GM12878 (cell line): ENCODE measurements around the gene CDH4.

ENCODE experiments used
- CEBPB ChIP-seq, 2 experiments: fragments of 150-350 bp in 1 of 2; IDR thresholded peaks; 2 replicates each; pipeline ENCODE4 v1.6.1; 2012 to 2014; ENCODE audit warnings: low read depth in 2 of 2, low read length in 2 of 2, borderline replicate concordance in 1 of 2, inconsistent platforms in 1 of 2
- CHD4 ChIP-seq: fragments of 200-600 bp; sonication (generic); IDR thresholded peaks from 2 replicates; pipeline ENCODE4 v1.6.1; 2016; ENCODE audit warnings: mild to moderate bottlenecking
- POLR2A ChIP-seq: IDR thresholded peaks from 2 replicates; pipeline ENCODE4 v1.6.1; 2011; ENCODE audit warnings: low read depth, mild to moderate bottlenecking, low read length
- RAD21 ChIP-seq: IDR thresholded peaks from 2 replicates; pipeline ENCODE4 v1.6.1; 2011; ENCODE audit warnings: mild to moderate bottlenecking, low read depth, low read length, moderate library complexity; ENCODE audit not compliant: insufficient read depth
- RELA ChIP-seq: fragments of 450-650 bp; IDR thresholded peaks from 2 replicates; pipeline ENCODE4 v1.8.0; 2014; ENCODE audit warnings: borderline replicate concordance; ENCODE audit not compliant: partially characterized antibody
- SP1 ChIP-seq: IDR thresholded peaks from one replicate; pipeline ENCODE4 v1.6.1; 2011; ENCODE audit warnings: low read depth, low read length
- TAF1 ChIP-seq: IDR thresholded peaks from 2 replicates; pipeline ENCODE4 v1.6.1; 2011; ENCODE audit warnings: mild to moderate bottlenecking, low read depth, low read length, borderline replicate concordance
- ZBTB33 ChIP-seq: fragments of 450-650 bp; IDR thresholded peaks from 2 replicates; pipeline ENCODE4 v1.6.1; 2017; ENCODE audit warnings: mild to moderate bottlenecking
- ZNF274 ChIP-seq: IDR thresholded peaks from one replicate; pipeline ENCODE4 v1.8.0; 2011; ENCODE audit not compliant: insufficient read length, insufficient read depth
- TF ChIP-seq, protein P1 (sequence below), 3 experiments: IDR thresholded peaks in 2 of 3; conservative IDR thresholded peaks in 1 of 3; 2 replicates each; pipeline ENCODE4 v1.5.1; 2011; ENCODE audit warnings: low read depth in 3 of 3, low read length in 3 of 3, mild to moderate bottlenecking in 3 of 3, control low read depth in 2 of 3, moderate library complexity in 2 of 3, inconsistent platforms in 1 of 3, mixed read lengths in 1 of 3; ENCODE audit not compliant: control insufficient read depth in 2 of 3, insufficient read depth in 1 of 3; ENCODE audit errors: extremely low read depth in 1 of 3

DNA sequence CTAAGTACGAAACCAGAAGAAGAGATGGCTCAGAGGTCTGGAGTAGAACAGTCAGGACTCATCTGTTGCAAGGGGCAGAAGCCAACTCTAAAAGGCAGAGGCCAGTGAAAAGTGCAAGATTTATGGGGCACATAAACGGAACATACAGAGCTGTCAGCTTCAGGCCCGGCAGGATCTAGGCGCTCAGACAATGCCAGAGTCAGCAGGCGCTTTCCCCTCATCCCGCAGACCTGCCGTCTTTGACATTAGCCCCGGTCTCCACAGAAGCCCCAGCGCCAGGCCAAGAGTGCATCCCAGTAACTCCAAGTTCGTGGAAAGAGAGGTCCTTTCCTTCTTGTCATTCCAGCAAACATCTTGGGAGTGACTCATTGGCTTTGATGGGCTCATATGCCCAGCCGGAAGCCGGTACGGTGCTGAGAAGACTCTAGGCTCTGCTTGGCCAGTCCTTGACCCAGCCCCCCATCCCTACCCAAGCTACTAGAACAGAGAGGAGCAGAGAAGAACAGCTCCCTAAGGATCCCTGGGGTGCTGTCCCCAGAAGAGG lies 552.8 kb downstream of the CDH4 start:
- TF ChIP-seq TAF1 (no peak), ZNF274 (no peak), ZBTB33 (no peak), SP1 (no peak), RELA (no peak), RAD21 (no peak), CHD4 (no peak), POLR2A (no peak), CEBPB (IDR thresholded peaks at IDR 0.05; ENCODE audit: borderline replicate concordance in 1 of 2, low read depth in 2 of 2, low read length in 2 of 2) (no peak)
- TF ChIP-seq, protein P1, sequence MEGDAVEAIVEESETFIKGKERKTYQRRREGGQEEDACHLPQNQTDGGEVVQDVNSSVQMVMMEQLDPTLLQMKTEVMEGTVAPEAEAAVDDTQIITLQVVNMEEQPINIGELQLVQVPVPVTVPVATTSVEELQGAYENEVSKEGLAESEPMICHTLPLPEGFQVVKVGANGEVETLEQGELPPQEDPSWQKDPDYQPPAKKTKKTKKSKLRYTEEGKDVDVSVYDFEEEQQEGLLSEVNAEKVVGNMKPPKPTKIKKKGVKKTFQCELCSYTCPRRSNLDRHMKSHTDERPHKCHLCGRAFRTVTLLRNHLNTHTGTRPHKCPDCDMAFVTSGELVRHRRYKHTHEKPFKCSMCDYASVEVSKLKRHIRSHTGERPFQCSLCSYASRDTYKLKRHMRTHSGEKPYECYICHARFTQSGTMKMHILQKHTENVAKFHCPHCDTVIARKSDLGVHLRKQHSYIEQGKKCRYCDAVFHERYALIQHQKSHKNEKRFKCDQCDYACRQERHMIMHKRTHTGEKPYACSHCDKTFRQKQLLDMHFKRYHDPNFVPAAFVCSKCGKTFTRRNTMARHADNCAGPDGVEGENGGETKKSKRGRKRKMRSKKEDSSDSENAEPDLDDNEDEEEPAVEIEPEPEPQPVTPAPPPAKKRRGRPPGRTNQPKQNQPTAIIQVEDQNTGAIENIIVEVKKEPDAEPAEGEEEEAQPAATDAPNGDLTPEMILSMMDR (IDR thresholded peaks at IDR 0.05 in 2 of 3, conservative IDR thresholded peaks at IDR 0.05 in 1 of 3; ENCODE audit: control insufficient read depth in 2 of 3, extremely low read depth in 1 of 3, insufficient read depth in 1 of 3, low read depth in 3 of 3, low read length in 3 of 3): no peak
